Liver (tissue), 3 donors: Measurements from ENCODE around the gene ACIN1.

Experiments used
- ATF3 ChIP-seq: IDR thresholded peaks from 2 replicates; pipeline ENCODE4 v1.6.1; 2016; ENCODE audit warnings: antibody characterized with exemption
- GABPA ChIP-seq, 2 donors: IDR thresholded peaks in 1 of 2; conservative IDR thresholded peaks in 1 of 2; 2 replicates each; pipeline ENCODE4 v1.6.1; 2016; ENCODE audit warnings: antibody characterized with exemption in 2 of 2, mild to moderate bottlenecking in 1 of 2, moderate library complexity in 1 of 2
- MAX ChIP-seq: IDR thresholded peaks from 2 replicates; pipeline ENCODE4 v1.6.1; 2016; ENCODE audit warnings: antibody characterized with exemption
- RAD21 ChIP-seq, 2 donors: IDR thresholded peaks; 2 replicates each; pipeline ENCODE4 v1.6.1; 2016; ENCODE audit warnings: antibody characterized with exemption in 2 of 2, mild to moderate bottlenecking in 2 of 2
- YY1 ChIP-seq: IDR thresholded peaks from 2 replicates; pipeline ENCODE4 v1.6.1; 2016; ENCODE audit warnings: antibody characterized with exemption, mild to moderate bottlenecking
- TF ChIP-seq, protein P1 (sequence below): fragments of 150-350 bp; IDR thresholded peaks from 2 replicates; pipeline ENCODE4 v1.5.1; 2017; ENCODE audit warnings: improper control_type of control experiment, low read depth, low read length; ENCODE audit not compliant: missing input control
- donor health status: healthy.
- donor health status: healthy.

DNA sequence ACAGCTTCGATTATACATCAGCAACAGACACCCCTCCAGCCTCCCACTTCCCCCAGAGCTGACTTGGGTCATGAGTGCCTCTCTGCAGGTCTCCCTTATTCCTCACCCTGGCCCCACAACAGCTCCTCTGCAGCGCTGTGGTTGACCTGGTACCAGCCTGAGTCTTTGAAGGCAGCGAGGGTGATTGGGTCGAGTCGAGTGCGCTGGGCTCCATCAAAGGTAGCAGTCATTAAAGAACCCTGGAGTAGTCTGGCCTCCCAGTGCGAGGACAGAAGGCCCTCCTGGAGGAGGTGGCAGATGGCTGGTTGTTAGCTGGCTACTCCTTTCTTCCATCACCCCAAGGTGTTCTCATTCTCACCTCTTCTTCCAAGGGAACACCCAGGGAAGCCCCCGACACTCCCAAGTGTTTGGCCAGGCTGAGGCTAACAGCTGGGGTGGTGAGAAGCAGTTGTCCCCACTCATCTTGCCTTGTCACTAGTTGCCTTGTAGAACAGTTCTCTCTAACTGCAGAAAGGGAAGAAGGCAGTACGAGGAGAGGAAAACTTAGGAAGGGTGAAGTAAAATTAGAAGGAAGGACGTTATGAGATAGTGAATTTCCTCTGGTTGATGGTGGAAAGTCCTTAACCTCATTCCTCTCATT is 7.2 kb upstream of the ACIN1 start:
- TF ChIP-seq, protein P1, sequence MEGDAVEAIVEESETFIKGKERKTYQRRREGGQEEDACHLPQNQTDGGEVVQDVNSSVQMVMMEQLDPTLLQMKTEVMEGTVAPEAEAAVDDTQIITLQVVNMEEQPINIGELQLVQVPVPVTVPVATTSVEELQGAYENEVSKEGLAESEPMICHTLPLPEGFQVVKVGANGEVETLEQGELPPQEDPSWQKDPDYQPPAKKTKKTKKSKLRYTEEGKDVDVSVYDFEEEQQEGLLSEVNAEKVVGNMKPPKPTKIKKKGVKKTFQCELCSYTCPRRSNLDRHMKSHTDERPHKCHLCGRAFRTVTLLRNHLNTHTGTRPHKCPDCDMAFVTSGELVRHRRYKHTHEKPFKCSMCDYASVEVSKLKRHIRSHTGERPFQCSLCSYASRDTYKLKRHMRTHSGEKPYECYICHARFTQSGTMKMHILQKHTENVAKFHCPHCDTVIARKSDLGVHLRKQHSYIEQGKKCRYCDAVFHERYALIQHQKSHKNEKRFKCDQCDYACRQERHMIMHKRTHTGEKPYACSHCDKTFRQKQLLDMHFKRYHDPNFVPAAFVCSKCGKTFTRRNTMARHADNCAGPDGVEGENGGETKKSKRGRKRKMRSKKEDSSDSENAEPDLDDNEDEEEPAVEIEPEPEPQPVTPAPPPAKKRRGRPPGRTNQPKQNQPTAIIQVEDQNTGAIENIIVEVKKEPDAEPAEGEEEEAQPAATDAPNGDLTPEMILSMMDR = no peak
- no peak for TF ChIP-seq YY1
- no peak for TF ChIP-seq GABPA (IDR thresholded peaks at IDR 0.05 in 1 of 2, conservative IDR thresholded peaks at IDR 0.05 in 1 of 2)
- no peak for TF ChIP-seq RAD21 (IDR thresholded peaks at IDR 0.05)
- no peak for TF ChIP-seq ATF3
- no peak for TF ChIP-seq MAX
